Pancreas (tissue), 10 donors: ENCODE data around the gene MICAL3. TPM values are rescaled to one million over a fixed set of nuclear protein-coding genes. Genes with fewer than 3 reads are reported as not detected.

Experiments
- ATAC-seq, 4 donors: fragments of 200-7000 bp; cut with Tn5 transposase; one replicate each; pipeline versions ENCODE4 v1.8.0 to v1.9.1; 2020; ENCODE audit warnings: mild to moderate bottlenecking in 4 of 4, moderate library complexity in 4 of 4
- DNase-seq, 6 donors: peaks; one replicate each; pipeline ENCODE4 v3.0.0-alpha.2; 2020
- FAIRE-seq: peaks from 2 replicates; lab custom pipeline; 2012; peaks lifted over from hg19 to GRCh38; lab: Jason Lieb, UNC
- H3K27ac ChIP-seq, 4 donors: fragments of 200-600 bp; sonication (generic); 1 replicate in 3 of 4; 2 replicates in 1 of 4; pipeline versions ENCODE4 v1.5.0 to v1.8.0; 2020
- H3K27me3 ChIP-seq, 4 donors: fragments of 200-600 bp; one replicate each; pipeline ENCODE4 v1.8.0; 2021
- H3K36me3 ChIP-seq, 3 donors: fragments of 200-600 bp; sonication (generic) in 1 of 3; one replicate each; pipeline versions ENCODE4 v1.5.0 to v1.8.0; 2020 to 2021
- H3K4me1 ChIP-seq, 3 donors: fragments of 200-600 bp; one replicate each; pipeline ENCODE4 v1.8.0; 2021
- H3K4me3 ChIP-seq, 4 donors: fragments of 200-600 bp; sonication (generic) in 2 of 4; one replicate each; pipeline versions ENCODE4 v1.5.0 to v1.8.0; 2020 to 2021
- H3K9me3 ChIP-seq, 4 donors: fragments of 200-600 bp; one replicate each; pipeline ENCODE4 v1.8.0; 2021
- CTCF ChIP-seq, 4 donors: fragments of 200-600 bp; sonication (generic) in 3 of 4; IDR thresholded peaks; one replicate each; pipeline versions ENCODE4 v1.5.0 to v1.8.0; 2021; ENCODE audit warnings: antibody characterized with exemption in 4 of 4
- WGBS, 2 donors: extraction: QIAGEN DNeasy Blood & Tissue Kit; methylation state at CpG; one replicate each; pipeline ENCODE4 v1.1.7; 2013; 5-methylcytosine and 5-hydroxymethylcytosine counted together
- intact Hi-C, 3 donors: fragments of 100-400 bp; cut with DNase I; formaldehyde crosslinking; loops; one replicate each; pipeline versions ENCODE4 v1.11.1 to v1.14.2; 2022
- polyA plus RNA-seq, 2 donors: library from polyadenylated mRNA; stranded (reverse); fragments of 200-250 nt; gene quantifications; one replicate each; pipeline ENCODE4 v1.2.3, GENCODE V29; 2013
- total RNA-seq, 6 donors: library from RNA; stranded (reverse); fragmentation: NEBNext Ultra II Directional in 4 of 6; extraction: Animal tissue kit (Norgen Biotek cat#: 25700) in 4 of 6; gene quantifications; one replicate each; pipeline versions ENCODE4 v1.2.1 to v1.2.4, GENCODE V29; 2021 to 2023
- donor health status: healthy with polysubstance abuse.
- donor health status: DM: no; HTN: no; CAD: no; lungs with moderate emphysema.
- donor health status: DM: no; HTN: no; CAD: no.
- donor health status: control.
- donor health status: control.
- donor health status: Bipolar disorder and iron deficiency.
- donor health status: DM: yes; HTN: yes; CAD: no.
- donor health status: DM: no; HTN: no; CAD: no.
- donor health status: DM: no; HTN: no; CAD: no.
- donor health status: DM: yes; HTN: yes; CAD: no.

Gene MICAL3
- total and polyA plus RNA-seq, 8 donors, result 5.9 to 56.8 (median 25.5) TPM

- intact Hi-C loops, result no loop called here
- Histone ChIP-seq H3K4me1 (peaks cover 0 to 12% (median 0%) of the 10 kb centered on the region in 3 donors), H3K9me3 (no peaks in the 10 kb centered on the region), H3K36me3 (no peaks in the 10 kb centered on the region), H3K27me3 (no peaks in the 10 kb centered on the region), H3K27ac (no peak overlapping the region), H3K4me3 (no peak overlapping the region)
- ATAC-seq (no peak), DNase-seq (peak in 1 of 6 donors; percentile 15), FAIRE-seq (no peak)
- no peak for TF ChIP-seq CTCF (IDR thresholded peaks at IDR 0.05)
- WGBS, 2 donors, result 81 to 86% methylated on average over 7 of the region's 7 CpGs
Observed at GRCh38 chr22:17958166-17958565, 66.2 kb downstream of the MICAL3 start.

DNA sequence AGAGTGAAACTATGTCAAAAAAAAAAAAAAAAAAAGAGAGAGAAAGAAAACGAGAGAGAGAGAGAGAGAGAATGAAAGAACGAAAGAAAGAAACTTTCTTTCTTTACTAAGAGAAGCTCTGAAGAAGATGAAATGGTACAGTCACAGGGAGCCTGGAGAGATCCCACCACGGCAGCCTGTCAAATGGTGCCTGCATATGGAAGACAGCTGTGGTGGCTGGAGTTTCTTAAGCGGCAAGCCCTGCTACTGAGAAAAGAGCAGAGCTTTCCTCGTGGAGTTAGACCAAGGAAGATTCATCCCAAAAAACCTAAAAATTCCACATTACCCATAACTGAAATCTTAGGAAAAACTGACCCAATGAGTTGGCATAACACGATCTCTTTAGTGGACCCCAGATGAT is 66.7 kb downstream of the MICAL3 start:
- H3K9me3 ChIP-seq, result no peaks in the 10 kb centered on the region
- no peak overlapping the region for H3K4me3 ChIP-seq
- H3K4me1 ChIP-seq, result peaks cover 0 to 12% (median 0%) of the 10 kb centered on the region in 3 donors
- intact Hi-C loops, result no loop called here
- H3K27me3 ChIP-seq, result no peaks in the 10 kb centered on the region
- no peaks in the 10 kb centered on the region for H3K36me3 ChIP-seq
- TF ChIP-seq CTCF (IDR thresholded peaks at IDR 0.05), result no peak
- no peak for FAIRE-seq
- DNase-seq, result peak in 1 of 6 donors; percentile 3
- 87 to 89% methylated on average over 6 of the region's 6 CpGs for WGBS, 2 donors
- ATAC-seq, result no peak
- no peak overlapping the region for H3K27ac ChIP-seq

DNA sequence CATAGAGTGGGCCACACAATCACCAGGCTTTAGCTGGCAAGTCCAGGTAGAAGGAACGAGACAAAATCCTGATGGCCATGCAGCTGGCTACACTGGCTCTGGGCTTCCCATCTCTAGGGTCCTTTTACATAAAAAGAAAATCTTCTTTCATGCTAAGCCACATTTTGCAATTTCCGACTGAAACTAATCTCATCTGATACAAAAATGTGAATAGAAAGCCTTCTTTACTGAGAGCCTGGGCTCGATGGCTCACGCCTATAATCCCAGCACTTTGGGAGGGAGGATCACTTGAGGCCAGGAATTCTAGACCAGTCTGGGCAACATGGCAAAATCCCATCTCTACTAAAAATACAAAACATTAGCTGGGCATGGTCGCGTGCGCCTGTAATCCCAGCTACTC is 67.2 kb downstream of the MICAL3 start:
- H3K36me3 ChIP-seq, result no peaks in the 10 kb centered on the region
- FAIRE-seq, result no peak
- WGBS, 2 donors, result 83 to 96% methylated on average over 7 of the region's 7 CpGs

GRCh38 chr22:17956630-17957029 is 67.7 kb downstream of the MICAL3 start:
- Histone ChIP-seq H3K27me3 (no peaks in the 10 kb centered on the region), H3K36me3 (no peaks in the 10 kb centered on the region), H3K4me3 (no peak overlapping the region), H3K4me1 (peaks cover 0 to 12% (median 0%) of the 10 kb centered on the region in 3 donors), H3K27ac (no peak overlapping the region), H3K9me3 (no peaks in the 10 kb centered on the region)
- ATAC-seq, result no peak
- intact Hi-C loops, result no loop called here
- FAIRE-seq, result no peak
- DNase-seq, result no peak
- WGBS, 2 donors, result 85 to 96% methylated on average over 9 of the region's 9 CpGs
- no peak for TF ChIP-seq CTCF (IDR thresholded peaks at IDR 0.05)

More for the DNA sequence above, 67.2 kb downstream of the MICAL3 start:
- ATAC-seq (no peak), DNase-seq (peak in 1 of 6 donors; percentile 6)
- Histone ChIP-seq H3K9me3 (no peaks in the 10 kb centered on the region), H3K27ac (no peak overlapping the region), H3K4me3 (no peak overlapping the region), H3K27me3 (no peaks in the 10 kb centered on the region), H3K4me1 (peaks cover 0 to 12% (median 0%) of the 10 kb centered on the region in 3 donors)
- no peak for TF ChIP-seq CTCF (IDR thresholded peaks at IDR 0.05)
- intact Hi-C loops, result no loop called here

- peak in 1 of 6 donors; percentile 45 for DNase-seq
- H3K27me3 ChIP-seq, result no peaks in the 10 kb centered on the region
- intact Hi-C loops, result no loop called here
- 75 to 79% methylated on average over 8 of the region's 8 CpGs for WGBS, 2 donors
- H3K4me1 ChIP-seq, result peaks cover 0 to 12% (median 4%) of the 10 kb centered on the region in 3 donors
- no peaks in the 10 kb centered on the region for H3K36me3 ChIP-seq
- no peak for ATAC-seq
- FAIRE-seq, result no peak
- no peak overlapping the region for H3K4me3 ChIP-seq
- no peak overlapping the region for H3K27ac ChIP-seq
- TF ChIP-seq CTCF (IDR thresholded peaks at IDR 0.05), result no peak
- no peaks in the 10 kb centered on the region for H3K9me3 ChIP-seq
Observed at GRCh38 chr22:17955590-17956379, 68.6 kb downstream of the MICAL3 start.
